CMK (cell line): ENCODE data around the gene WDPCP.
"Not testable (repeated sequence)": the region's sequence is repeated elsewhere in the genome, so short reads cannot be mapped to it uniquely, and the experiment has no call there.

Experiments used
- DNase-seq: peaks from one replicate; pipeline ENCODE4 v3.0.0-alpha.2; 2010; ENCODE audit warnings: low read depth

Gene WDPCP

GRCh38 chr2:63101954-63102353, 486.3 kb downstream of the WDPCP start:
- DNase-seq, result no peak

GRCh38 chr2:63099032-63099431, 489.2 kb downstream of the WDPCP start:
- DNase-seq, result no peak

GRCh38 chr2:63096491-63096890, 491.8 kb downstream of the WDPCP start:
- no peak for DNase-seq

GRCh38 chr2:63093502-63093901, 494.8 kb downstream of the WDPCP start:
- no peak for DNase-seq

- no peak for DNase-seq
Measured at GRCh38 chr2:63092857-63093256, 495.4 kb downstream of the WDPCP start.

GRCh38 chr2:63092401-63092800, 495.9 kb downstream of the WDPCP start:
- no peak for DNase-seq

- no peak for DNase-seq
Measured at GRCh38 chr2:63086687-63087086, 501.6 kb downstream of the WDPCP start.

- no peak for DNase-seq
Measured at GRCh38 chr2:63081404-63081803, 506.9 kb downstream of the WDPCP start.

- no peak for DNase-seq
Measured at GRCh38 chr2:63078852-63079606, 509.2 kb downstream of the WDPCP start.

- not testable (repeated sequence) for DNase-seq
Measured at GRCh38 chr2:63074399-63074798, 513.9 kb downstream of the WDPCP start.

GRCh38 chr2:63073994-63074393, 514.3 kb downstream of the WDPCP start:
- no peak for DNase-seq

- no peak for DNase-seq
Measured at GRCh38 chr2:63071664-63072063, 516.6 kb downstream of the WDPCP start.
